SIG-M5 (cell line): ENCODE results near the gene BMPR2.
"Not testable (repeated sequence)": the region's sequence is repeated elsewhere in the genome, so short reads cannot be mapped to it uniquely, and the experiment has no call there.

Experiments
- DNase-seq: peaks from one replicate; lab custom pipeline; 2025; lab: John Stamatoyannopoulos, UW

Gene BMPR2

GRCh38 chr2:202375609-202376408 is at the start of gene BMPR2:
BMPR2 (plus strand) TSS chr2:202376327; CDS start chr2:202377475, 1,148 bp downstream.
- peak; percentile 29 for DNase-seq

GRCh38 chr2:202327858-202328257 is 48.3 kb upstream of the BMPR2 start:
- DNase-seq: no peak

GRCh38 chr2:202335791-202336467 is 40.2 kb upstream of the BMPR2 start:
- no peak for DNase-seq

- DNase-seq: no peak
These were observed 39.0 kb upstream of the BMPR2 start for GRCh38 chr2:202337151-202337550.

GRCh38 chr2:202337706-202338346 is 38.3 kb upstream of the BMPR2 start:
- DNase-seq: no peak

- DNase-seq: no peak
These were observed 36.9 kb upstream of the BMPR2 start for GRCh38 chr2:202339071-202339870.

- no peak for DNase-seq
These were observed 31.9 kb upstream of the BMPR2 start for GRCh38 chr2:202344178-202344577.

- DNase-seq: no peak
These were observed 29.9 kb upstream of the BMPR2 start for GRCh38 chr2:202346180-202346579.

GRCh38 chr2:202353430-202353829 is 22.7 kb upstream of the BMPR2 start:
- DNase-seq: no peak

- DNase-seq: no peak
These were observed 20.1 kb upstream of the BMPR2 start for GRCh38 chr2:202355993-202356505.

GRCh38 chr2:202358924-202359323 is 17.2 kb upstream of the BMPR2 start:
- not testable (repeated sequence) for DNase-seq

GRCh38 chr2:202360646-202361045 is 15.5 kb upstream of the BMPR2 start:
- no peak for DNase-seq

- DNase-seq: no peak
These were observed 15.0 kb upstream of the BMPR2 start for GRCh38 chr2:202361108-202361507.

GRCh38 chr2:202373490-202373889 is 2.6 kb upstream of the BMPR2 start:
- no peak for DNase-seq

GRCh38 chr2:202374383-202374782 is 1.7 kb upstream of the BMPR2 start:
- not testable (repeated sequence) for DNase-seq

GRCh38 chr2:202375033-202375608 is 1.0 kb upstream of the BMPR2 start:
- DNase-seq: no peak

GRCh38 chr2:202376460-202377206 is 506 bp downstream of the BMPR2 start:
- no peak for DNase-seq

GRCh38 chr2:202377207-202377761 is 1.2 kb downstream of the BMPR2 start:
- no peak for DNase-seq

GRCh38 chr2:202378001-202378400 is 1.9 kb downstream of the BMPR2 start:
- no peak for DNase-seq

- DNase-seq: no peak
These were observed 2.7 kb downstream of the BMPR2 start for GRCh38 chr2:202378662-202379358.
